ENCODE measurements around the gene MCF2L2. TPM values are rescaled to one million over a fixed set of nuclear protein-coding genes. Genes with fewer than 3 reads are reported as not detected.

Gene MCF2L2
- total and polyA plus RNA-seq, 2 experiments from 2014 or later = 6.7 to 14.6 TPM

DNA sequence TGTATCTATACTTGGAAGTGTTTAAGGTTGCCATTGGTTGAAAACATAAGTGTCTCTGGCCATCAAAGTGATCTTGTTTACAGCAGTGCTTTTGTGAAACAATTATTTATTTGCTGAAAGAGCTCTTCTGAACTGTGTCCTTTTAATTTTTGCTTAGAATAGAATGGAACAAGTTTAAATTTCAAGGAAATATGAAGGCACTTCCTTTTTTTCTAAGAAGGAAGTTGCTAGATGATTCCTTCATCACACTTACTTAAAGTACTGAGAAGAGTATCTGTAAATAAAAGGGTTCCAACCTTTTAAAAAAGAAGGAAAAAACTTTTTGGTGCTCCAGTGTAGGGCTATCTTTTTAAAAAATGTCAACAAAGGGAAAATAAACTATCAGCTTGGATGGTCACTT, 155.6 kb downstream of the MCF2L2 start:
- Histone ChIP-seq H3K79me2 (replicated peaks; ENCODE audit: insufficient read depth) (0 out of 2 replicates have a peak, but pooled peaks cover 2% of the 10 kb centered on the region), H3K36me3 (ENCODE audit: insufficient read depth) (no peaks in the 10 kb centered on the region), H3K27me3 (ENCODE audit: insufficient read depth) (no peaks in the 10 kb centered on the region), H3F3A (replicated peaks; ENCODE audit: low read depth) (no peaks in the 10 kb centered on the region), H3K9me2 (ENCODE audit: insufficient read depth) (no peaks in the 10 kb centered on the region; the same call in 1 of the 2 replicates), H3K4me2 (no peak overlapping the region), H4K20me1 (replicated peaks; ENCODE audit: insufficient read depth) (no peaks in the 10 kb centered on the region), H3K27ac (ENCODE audit: low read depth) (no peak overlapping the region), H3K4me1 (ENCODE audit: insufficient read depth) (peaks cover 17% of the 10 kb centered on the region), H3K4me3 (no peak overlapping the region), H2AFZ (no peak overlapping the region)
- peaks cover 2% of the 10 kb centered on the region for H3K27me3 Mint-ChIP-seq (ENCODE audit: insufficient read depth, low read depth, poor library complexity)
- DNase-seq (ENCODE audit: low spot score) (no peak), ATAC-seq (no peak)
- no peaks in the 10 kb centered on the region for H3K9me3 Mint-ChIP-seq
- H3K36me3 Mint-ChIP-seq (ENCODE audit: low read depth) = no peaks in the 10 kb centered on the region
- TF ChIP-seq, protein P1, sequence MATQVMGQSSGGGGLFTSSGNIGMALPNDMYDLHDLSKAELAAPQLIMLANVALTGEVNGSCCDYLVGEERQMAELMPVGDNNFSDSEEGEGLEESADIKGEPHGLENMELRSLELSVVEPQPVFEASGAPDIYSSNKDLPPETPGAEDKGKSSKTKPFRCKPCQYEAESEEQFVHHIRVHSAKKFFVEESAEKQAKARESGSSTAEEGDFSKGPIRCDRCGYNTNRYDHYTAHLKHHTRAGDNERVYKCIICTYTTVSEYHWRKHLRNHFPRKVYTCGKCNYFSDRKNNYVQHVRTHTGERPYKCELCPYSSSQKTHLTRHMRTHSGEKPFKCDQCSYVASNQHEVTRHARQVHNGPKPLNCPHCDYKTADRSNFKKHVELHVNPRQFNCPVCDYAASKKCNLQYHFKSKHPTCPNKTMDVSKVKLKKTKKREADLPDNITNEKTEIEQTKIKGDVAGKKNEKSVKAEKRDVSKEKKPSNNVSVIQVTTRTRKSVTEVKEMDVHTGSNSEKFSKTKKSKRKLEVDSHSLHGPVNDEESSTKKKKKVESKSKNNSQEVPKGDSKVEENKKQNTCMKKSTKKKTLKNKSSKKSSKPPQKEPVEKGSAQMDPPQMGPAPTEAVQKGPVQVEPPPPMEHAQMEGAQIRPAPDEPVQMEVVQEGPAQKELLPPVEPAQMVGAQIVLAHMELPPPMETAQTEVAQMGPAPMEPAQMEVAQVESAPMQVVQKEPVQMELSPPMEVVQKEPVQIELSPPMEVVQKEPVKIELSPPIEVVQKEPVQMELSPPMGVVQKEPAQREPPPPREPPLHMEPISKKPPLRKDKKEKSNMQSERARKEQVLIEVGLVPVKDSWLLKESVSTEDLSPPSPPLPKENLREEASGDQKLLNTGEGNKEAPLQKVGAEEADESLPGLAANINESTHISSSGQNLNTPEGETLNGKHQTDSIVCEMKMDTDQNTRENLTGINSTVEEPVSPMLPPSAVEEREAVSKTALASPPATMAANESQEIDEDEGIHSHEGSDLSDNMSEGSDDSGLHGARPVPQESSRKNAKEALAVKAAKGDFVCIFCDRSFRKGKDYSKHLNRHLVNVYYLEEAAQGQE (IDR thresholded peaks at IDR 0.05; ENCODE audit: unreplicated experiment) = no peak
- TF ChIP-seq CREB1 (CRISPR knock-in tag; IDR thresholded peaks at IDR 0.05; ENCODE audit: low read depth) = no peak
- peaks cover 17% of the 10 kb centered on the region for H3K4me1 Mint-ChIP-seq
- no peak overlapping the region for H3K4me3 Mint-ChIP-seq
- H3K27ac Mint-ChIP-seq = no peak overlapping the region

DNA sequence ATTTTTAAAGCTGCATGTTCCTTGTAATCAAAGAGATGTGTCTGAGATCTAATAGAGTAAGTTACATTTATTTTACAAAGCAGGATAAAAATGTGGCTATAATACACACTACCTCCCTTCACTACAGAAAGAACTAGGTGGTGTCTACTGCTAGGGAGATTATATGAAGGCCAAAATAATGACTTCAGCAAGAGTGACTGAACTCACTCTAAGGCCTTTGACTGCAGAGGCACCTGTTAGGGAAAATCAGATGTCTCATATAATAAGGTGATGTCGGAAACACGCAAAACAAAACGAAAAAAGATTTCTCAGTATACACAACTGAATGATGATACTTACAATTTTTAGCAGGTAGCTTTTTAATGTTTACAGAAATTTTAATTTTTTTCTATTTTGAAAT, 156.3 kb downstream of the MCF2L2 start:
- DNase-seq (ENCODE audit: low spot score) (no peak), ATAC-seq (no peak)
- no peaks in the 10 kb centered on the region; the same call in 1 of the 2 replicates for H3K9me2 ChIP-seq (ENCODE audit: insufficient read depth)
- no peaks in the 10 kb centered on the region for H3K27me3 ChIP-seq (ENCODE audit: insufficient read depth)
- no peak overlapping the region for H2AFZ ChIP-seq
- no peak overlapping the region for H3K27ac Mint-ChIP-seq
- H3K27ac ChIP-seq (ENCODE audit: low read depth) = no peak overlapping the region
- H3K4me3 Mint-ChIP-seq = no peak overlapping the region
- H3K27me3 Mint-ChIP-seq (ENCODE audit: insufficient read depth, low read depth, poor library complexity) = peaks cover 2% of the 10 kb centered on the region
- TF ChIP-seq ZNF114 (CRISPR knock-in tag; IDR thresholded peaks at IDR 0.05) (no peak), EZH2 (IDR thresholded peaks at IDR 0.05; ENCODE audit: low read depth, unreplicated experiment) (no peak)
- 0 out of 2 replicates have a peak, but pooled peaks cover 9% of the 10 kb centered on the region for H3K79me2 ChIP-seq (replicated peaks; ENCODE audit: insufficient read depth)
- peaks cover 19% of the 10 kb centered on the region for H3K4me1 ChIP-seq (ENCODE audit: insufficient read depth)
- H3K4me2 ChIP-seq = no peak overlapping the region
- H3F3A ChIP-seq (replicated peaks; ENCODE audit: low read depth) = no peaks in the 10 kb centered on the region
- H3K9me3 Mint-ChIP-seq = no peaks in the 10 kb centered on the region
- H3K36me3 Mint-ChIP-seq (ENCODE audit: low read depth) = peaks cover 2% of the 10 kb centered on the region; the same call in 2 of the 3 replicates
- H4K20me1 ChIP-seq (replicated peaks; ENCODE audit: insufficient read depth) = no peaks in the 10 kb centered on the region
- no peaks in the 10 kb centered on the region for H3K36me3 ChIP-seq (ENCODE audit: insufficient read depth)
- H3K4me1 Mint-ChIP-seq = peaks cover 24% of the 10 kb centered on the region
- no peak overlapping the region for H3K4me3 ChIP-seq

DNA sequence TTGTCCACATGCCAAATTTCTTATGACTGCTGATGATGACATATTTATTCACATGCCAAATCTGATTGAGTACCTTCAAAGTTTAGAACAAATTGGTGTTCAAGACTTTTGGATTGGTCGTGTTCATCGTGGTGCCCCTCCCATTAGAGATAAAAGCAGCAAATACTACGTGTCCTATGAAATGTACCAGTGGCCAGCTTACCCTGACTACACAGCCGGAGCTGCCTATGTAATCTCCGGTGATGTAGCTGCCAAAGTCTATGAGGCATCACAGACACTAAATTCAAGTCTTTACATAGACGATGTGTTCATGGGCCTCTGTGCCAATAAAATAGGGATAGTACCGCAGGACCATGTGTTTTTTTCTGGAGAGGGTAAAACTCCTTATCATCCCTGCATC, 158.1 kb downstream of the MCF2L2 start:
- H3K9me2 ChIP-seq (ENCODE audit: insufficient read depth) = no peaks in the 10 kb centered on the region; the same call in 1 of the 2 replicates
- ATAC-seq (no peak), DNase-seq (ENCODE audit: low spot score) (no peak)
- no peaks in the 10 kb centered on the region for H4K20me1 ChIP-seq (replicated peaks; ENCODE audit: insufficient read depth)
- H3K9me3 Mint-ChIP-seq = no peaks in the 10 kb centered on the region
- no peak overlapping the region for H3K4me3 ChIP-seq
- no peak overlapping the region for H3K27ac ChIP-seq (ENCODE audit: low read depth)
- peaks cover 26% of the 10 kb centered on the region for H3K4me1 Mint-ChIP-seq
- peaks cover 30% of the 10 kb centered on the region for H3K4me1 ChIP-seq (ENCODE audit: insufficient read depth)
- H3K27me3 Mint-ChIP-seq (ENCODE audit: insufficient read depth, low read depth, poor library complexity) = peaks cover 2% of the 10 kb centered on the region
- H3K79me2 ChIP-seq (replicated peaks; ENCODE audit: insufficient read depth) = 0 out of 2 replicates have a peak, but pooled peaks cover 10% of the 10 kb centered on the region
- H3K36me3 ChIP-seq (ENCODE audit: insufficient read depth) = no peaks in the 10 kb centered on the region
- no peak overlapping the region for H3K27ac Mint-ChIP-seq
- H3K36me3 Mint-ChIP-seq (ENCODE audit: low read depth) = peaks cover 6% of the 10 kb centered on the region; the same call in 2 of the 3 replicates
- no peaks in the 10 kb centered on the region for H3F3A ChIP-seq (replicated peaks; ENCODE audit: low read depth)
- no peaks in the 10 kb centered on the region for H3K27me3 ChIP-seq (ENCODE audit: insufficient read depth)
- H3K4me2 ChIP-seq = no peak overlapping the region
- no peak overlapping the region for H3K4me3 Mint-ChIP-seq
- no peak overlapping the region for H2AFZ ChIP-seq
- TF ChIP-seq, protein P2, sequence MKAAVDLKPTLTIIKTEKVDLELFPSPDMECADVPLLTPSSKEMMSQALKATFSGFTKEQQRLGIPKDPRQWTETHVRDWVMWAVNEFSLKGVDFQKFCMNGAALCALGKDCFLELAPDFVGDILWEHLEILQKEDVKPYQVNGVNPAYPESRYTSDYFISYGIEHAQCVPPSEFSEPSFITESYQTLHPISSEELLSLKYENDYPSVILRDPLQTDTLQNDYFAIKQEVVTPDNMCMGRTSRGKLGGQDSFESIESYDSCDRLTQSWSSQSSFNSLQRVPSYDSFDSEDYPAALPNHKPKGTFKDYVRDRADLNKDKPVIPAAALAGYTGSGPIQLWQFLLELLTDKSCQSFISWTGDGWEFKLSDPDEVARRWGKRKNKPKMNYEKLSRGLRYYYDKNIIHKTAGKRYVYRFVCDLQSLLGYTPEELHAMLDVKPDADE (IDR thresholded peaks at IDR 0.05) = no peak
- no peak for TF ChIP-seq EZH2phosphoT487 (IDR thresholded peaks at IDR 0.05; ENCODE audit: unreplicated experiment)
- TF ChIP-seq NANOG (IDR thresholded peaks at IDR 0.05; ENCODE audit: borderline replicate concordance) = no peak
- no peak for TF ChIP-seq JUNB (IDR thresholded peaks at IDR 0.05; ENCODE audit: unreplicated experiment)

All from GM23338 (cell line).